ENCODE measurements around the gene TPM3.

- TF ChIP-seq SP4 (IDR thresholded peaks at IDR 0.05; ENCODE audit: low read length), result no peak
- TF ChIP-seq CTCF (IDR thresholded peaks at IDR 0.05; ENCODE audit: control extremely low read depth in 1 of 3, insufficient read depth in 1 of 3, low read depth in 1 of 3, low read length in 3 of 3), result no peak
- TF ChIP-seq POLR2A (IDR thresholded peaks at IDR 0.05; ENCODE audit: control extremely low read depth in 1 of 2, low read depth in 2 of 2, low read length in 2 of 2), result no peak
- TF ChIP-seq BRCA1 (IDR thresholded peaks at IDR 0.05; ENCODE audit: low read depth, low read length), result no peak
- TF ChIP-seq YY1 (IDR thresholded peaks at IDR 0.05; ENCODE audit: low read depth, low read length), result no peak
- no peak for TF ChIP-seq POLR2AphosphoS5 (IDR thresholded peaks at IDR 0.05; ENCODE audit: low read depth, low read length)
- TF ChIP-seq KDM5A (IDR thresholded peaks at IDR 0.05; ENCODE audit: low read length), result no peak
- no peak for TF ChIP-seq CREB1 (IDR thresholded peaks at IDR 0.05)
- no peak for TF ChIP-seq HDAC2 (IDR thresholded peaks at IDR 0.05; ENCODE audit: borderline replicate concordance in 1 of 2, low read depth in 2 of 2, low read length in 2 of 2)
Observed at GRCh38 chr1:154191990-154192461, at the start of gene TPM3.
